Measurements from ENCODE around the gene GALNTL6.

Gene GALNTL6

GRCh38 chr4:171948038-171948437 lies 134.8 kb downstream of the GALNTL6 start:
- H3K4me3 ChIP-seq (ENCODE audit: low read length): no peak overlapping the region
- H3K4me1 ChIP-seq (ENCODE audit: control insufficient read depth, insufficient read depth, low read length): no peaks in the 10 kb centered on the region
- H3K9ac ChIP-seq (ENCODE audit: low read depth, low read length): no peak overlapping the region
- H3K27me3 ChIP-seq (ENCODE audit: control insufficient read depth, insufficient read depth, low read length): no peaks in the 10 kb centered on the region
- H3K4me2 ChIP-seq (ENCODE audit: low read length): no peak overlapping the region
- no peaks in the 10 kb centered on the region for H3K36me3 ChIP-seq (ENCODE audit: insufficient read depth, low read length)
- no peaks in the 10 kb centered on the region for H3K9me3 ChIP-seq (replicated peaks; ENCODE audit: low read length)

GRCh38 chr4:171954650-171955049 lies 141.4 kb downstream of the GALNTL6 start:
- Histone ChIP-seq H3K4me1 (ENCODE audit: control insufficient read depth, insufficient read depth, low read length) (no peaks in the 10 kb centered on the region), H3K4me3 (ENCODE audit: low read length) (no peak overlapping the region), H3K9me3 (replicated peaks; ENCODE audit: low read length) (no peaks in the 10 kb centered on the region), H3K27me3 (ENCODE audit: control insufficient read depth, insufficient read depth, low read length) (no peaks in the 10 kb centered on the region), H3K9ac (ENCODE audit: low read depth, low read length) (no peak overlapping the region), H3K36me3 (ENCODE audit: insufficient read depth, low read length) (no peaks in the 10 kb centered on the region), H3K4me2 (ENCODE audit: low read length) (no peak overlapping the region)

- Histone ChIP-seq H3K4me3 (ENCODE audit: low read length) (no peak overlapping the region), H3K9me3 (replicated peaks; ENCODE audit: low read length) (no peaks in the 10 kb centered on the region), H3K36me3 (ENCODE audit: insufficient read depth, low read length) (no peaks in the 10 kb centered on the region), H3K9ac (ENCODE audit: low read depth, low read length) (no peak overlapping the region), H3K4me1 (ENCODE audit: control insufficient read depth, insufficient read depth, low read length) (no peaks in the 10 kb centered on the region), H3K4me2 (ENCODE audit: low read length) (no peak overlapping the region), H3K27me3 (ENCODE audit: control insufficient read depth, insufficient read depth, low read length) (no peaks in the 10 kb centered on the region)
These were observed 143.5 kb downstream of the GALNTL6 start for GRCh38 chr4:171956678-171957077.

GRCh38 chr4:171962110-171962509 lies 148.9 kb downstream of the GALNTL6 start:
- Histone ChIP-seq H3K9me3 (replicated peaks; ENCODE audit: low read length) (no peaks in the 10 kb centered on the region), H3K36me3 (ENCODE audit: insufficient read depth, low read length) (no peaks in the 10 kb centered on the region), H3K4me1 (ENCODE audit: control insufficient read depth, insufficient read depth, low read length) (no peaks in the 10 kb centered on the region), H3K4me3 (ENCODE audit: low read length) (no peak overlapping the region), H3K27me3 (ENCODE audit: control insufficient read depth, insufficient read depth, low read length) (no peaks in the 10 kb centered on the region), H3K4me2 (ENCODE audit: low read length) (no peak overlapping the region), H3K9ac (ENCODE audit: low read depth, low read length) (no peak overlapping the region)

- no peaks in the 10 kb centered on the region for H3K36me3 ChIP-seq (ENCODE audit: insufficient read depth, low read length)
- no peak overlapping the region for H3K9ac ChIP-seq (ENCODE audit: low read depth, low read length)
- no peaks in the 10 kb centered on the region for H3K4me1 ChIP-seq (ENCODE audit: control insufficient read depth, insufficient read depth, low read length)
- no peak overlapping the region for H3K4me2 ChIP-seq (ENCODE audit: low read length)
- no peaks in the 10 kb centered on the region for H3K27me3 ChIP-seq (ENCODE audit: control insufficient read depth, insufficient read depth, low read length)
- no peak overlapping the region for H3K4me3 ChIP-seq (ENCODE audit: low read length)
- no peaks in the 10 kb centered on the region for H3K9me3 ChIP-seq (replicated peaks; ENCODE audit: low read length)
These were observed 153.2 kb downstream of the GALNTL6 start for GRCh38 chr4:171966356-171966755.

- no peak overlapping the region for H3K4me2 ChIP-seq (ENCODE audit: low read length)
- no peak overlapping the region for H3K4me3 ChIP-seq (ENCODE audit: low read length)
- no peaks in the 10 kb centered on the region for H3K9me3 ChIP-seq (replicated peaks; ENCODE audit: low read length)
- no peaks in the 10 kb centered on the region for H3K27me3 ChIP-seq (ENCODE audit: control insufficient read depth, insufficient read depth, low read length)
- no peaks in the 10 kb centered on the region for H3K4me1 ChIP-seq (ENCODE audit: control insufficient read depth, insufficient read depth, low read length)
- H3K36me3 ChIP-seq (ENCODE audit: insufficient read depth, low read length): no peaks in the 10 kb centered on the region
- H3K9ac ChIP-seq (ENCODE audit: low read depth, low read length): no peak overlapping the region
These were observed 165.0 kb downstream of the GALNTL6 start for GRCh38 chr4:171978216-171978615.

GRCh38 chr4:171979461-171979860 lies 166.3 kb downstream of the GALNTL6 start:
- no peaks in the 10 kb centered on the region for H3K4me1 ChIP-seq (ENCODE audit: control insufficient read depth, insufficient read depth, low read length)
- no peaks in the 10 kb centered on the region for H3K36me3 ChIP-seq (ENCODE audit: insufficient read depth, low read length)
- no peak overlapping the region for H3K4me3 ChIP-seq (ENCODE audit: low read length)
- no peaks in the 10 kb centered on the region for H3K9me3 ChIP-seq (replicated peaks; ENCODE audit: low read length)
- H3K27me3 ChIP-seq (ENCODE audit: control insufficient read depth, insufficient read depth, low read length): no peaks in the 10 kb centered on the region
- H3K4me2 ChIP-seq (ENCODE audit: low read length): no peak overlapping the region
- H3K9ac ChIP-seq (ENCODE audit: low read depth, low read length): no peak overlapping the region

GRCh38 chr4:171981185-171981584 lies 168.0 kb downstream of the GALNTL6 start:
- H3K36me3 ChIP-seq (ENCODE audit: insufficient read depth, low read length): no peaks in the 10 kb centered on the region
- H3K9ac ChIP-seq (ENCODE audit: low read depth, low read length): no peak overlapping the region
- no peaks in the 10 kb centered on the region for H3K27me3 ChIP-seq (ENCODE audit: control insufficient read depth, insufficient read depth, low read length)
- no peak overlapping the region for H3K4me2 ChIP-seq (ENCODE audit: low read length)
- H3K9me3 ChIP-seq (replicated peaks; ENCODE audit: low read length): no peaks in the 10 kb centered on the region
- H3K4me3 ChIP-seq (ENCODE audit: low read length): no peak overlapping the region
- no peaks in the 10 kb centered on the region for H3K4me1 ChIP-seq (ENCODE audit: control insufficient read depth, insufficient read depth, low read length)

- Histone ChIP-seq H3K9ac (ENCODE audit: low read depth, low read length) (no peak overlapping the region), H3K4me2 (ENCODE audit: low read length) (no peak overlapping the region), H3K4me3 (ENCODE audit: low read length) (no peak overlapping the region), H3K9me3 (replicated peaks; ENCODE audit: low read length) (no peaks in the 10 kb centered on the region), H3K36me3 (ENCODE audit: insufficient read depth, low read length) (no peaks in the 10 kb centered on the region), H3K4me1 (ENCODE audit: control insufficient read depth, insufficient read depth, low read length) (no peaks in the 10 kb centered on the region), H3K27me3 (ENCODE audit: control insufficient read depth, insufficient read depth, low read length) (no peaks in the 10 kb centered on the region)
These were observed 171.0 kb downstream of the GALNTL6 start for GRCh38 chr4:171983935-171984805.

- H3K36me3 ChIP-seq (ENCODE audit: insufficient read depth, low read length): no peaks in the 10 kb centered on the region
- no peaks in the 10 kb centered on the region for H3K27me3 ChIP-seq (ENCODE audit: control insufficient read depth, insufficient read depth, low read length)
- no peaks in the 10 kb centered on the region for H3K4me1 ChIP-seq (ENCODE audit: control insufficient read depth, insufficient read depth, low read length)
- no peak overlapping the region for H3K9ac ChIP-seq (ENCODE audit: low read depth, low read length)
- no peaks in the 10 kb centered on the region for H3K9me3 ChIP-seq (replicated peaks; ENCODE audit: low read length)
- no peak overlapping the region for H3K4me3 ChIP-seq (ENCODE audit: low read length)
- H3K4me2 ChIP-seq (ENCODE audit: low read length): no peak overlapping the region
These were observed 171.9 kb downstream of the GALNTL6 start for GRCh38 chr4:171985129-171985528.

- H3K4me1 ChIP-seq (ENCODE audit: control insufficient read depth, insufficient read depth, low read length): no peaks in the 10 kb centered on the region
These were observed 180.0 kb downstream of the GALNTL6 start for GRCh38 chr4:171993247-171993646.

GRCh38 chr4:172007889-172008288 lies 194.7 kb downstream of the GALNTL6 start:
- Histone ChIP-seq H3K4me1 (ENCODE audit: control insufficient read depth, insufficient read depth, low read length) (no peaks in the 10 kb centered on the region), H3K36me3 (ENCODE audit: insufficient read depth, low read length) (no peaks in the 10 kb centered on the region), H3K4me3 (ENCODE audit: low read length) (no peak overlapping the region), H3K27me3 (ENCODE audit: control insufficient read depth, insufficient read depth, low read length) (no peaks in the 10 kb centered on the region), H3K9ac (ENCODE audit: low read depth, low read length) (no peak overlapping the region), H3K9me3 (replicated peaks; ENCODE audit: low read length) (no peaks in the 10 kb centered on the region), H3K4me2 (ENCODE audit: low read length) (no peak overlapping the region)

More at GRCh38 chr4:171993247-171993646, 180.0 kb downstream of the GALNTL6 start:
- no peaks in the 10 kb centered on the region for H3K27me3 ChIP-seq (ENCODE audit: control insufficient read depth, insufficient read depth, low read length)
- H3K9me3 ChIP-seq (replicated peaks; ENCODE audit: low read length): no peaks in the 10 kb centered on the region
- H3K36me3 ChIP-seq (ENCODE audit: insufficient read depth, low read length): no peaks in the 10 kb centered on the region
- no peak overlapping the region for H3K9ac ChIP-seq (ENCODE audit: low read depth, low read length)
- no peak overlapping the region for H3K4me3 ChIP-seq (ENCODE audit: low read length)
- no peak overlapping the region for H3K4me2 ChIP-seq (ENCODE audit: low read length)

Measured in skeletal muscle satellite cell (primary cell).